Trophoblast cell (in vitro differentiated cells and primary cell): ENCODE results near the gene PIP5KL1.

Experiments used
- DNase-seq, 2 donors: peaks; one replicate each; pipeline ENCODE4 v3.0.0-alpha.2; 2016
- H2AFZ ChIP-seq: 2 replicates; pipeline ENCODE4 v1.6.1; 2013; ENCODE audit warnings: low read length, moderate library complexity, mild to moderate bottlenecking; ENCODE audit not compliant: insufficient read depth, poor library complexity
- H2AK5ac ChIP-seq: 2 replicates; pipeline ENCODE4 v1.6.1; 2013; ENCODE audit warnings: mild to moderate bottlenecking, low read length
- H2BK120ac ChIP-seq: 2 replicates; pipeline ENCODE4 v1.6.1; 2013; ENCODE audit warnings: low read length, mild to moderate bottlenecking, moderate library complexity; ENCODE audit not compliant: insufficient read depth, poor library complexity
- H2BK12ac ChIP-seq: 2 replicates; pipeline ENCODE4 v1.6.1; 2013; ENCODE audit warnings: mild to moderate bottlenecking, low read length, moderate library complexity
- H2BK5ac ChIP-seq: 2 replicates; pipeline ENCODE4 v1.6.1; 2013; ENCODE audit warnings: low read length, low read depth, moderate library complexity, mild to moderate bottlenecking; ENCODE audit not compliant: poor library complexity
- H3K14ac ChIP-seq: 2 replicates; pipeline ENCODE4 v1.6.1; 2013; ENCODE audit warnings: mild to moderate bottlenecking, low read length
- H3K18ac ChIP-seq: 2 replicates; pipeline ENCODE4 v1.6.1; 2013; ENCODE audit warnings: mild to moderate bottlenecking, low read length
- H3K23ac ChIP-seq: 2 replicates; pipeline ENCODE4 v1.6.1; 2013; ENCODE audit warnings: low read length
- H3K27ac ChIP-seq: 2 replicates; pipeline ENCODE4 v1.5.1; 2013; ENCODE audit warnings: low read depth, mild to moderate bottlenecking, inconsistent platforms, low read length, moderate library complexity
- H3K27me3 ChIP-seq: 2 replicates; pipeline ENCODE4 v1.6.1; 2013; ENCODE audit warnings: inconsistent platforms, mild to moderate bottlenecking, low read length, moderate library complexity; ENCODE audit not compliant: insufficient read depth
- H3K36me3 ChIP-seq, 2 experiments: 1 replicate in 1 of 2; 2 replicates in 1 of 2; pipeline ENCODE4 v1.6.1; 2013; ENCODE audit warnings: low read length in 2 of 2, mild to moderate bottlenecking in 2 of 2, moderate library complexity in 1 of 2; ENCODE audit not compliant: insufficient read depth in 2 of 2, control insufficient read depth in 1 of 2
- H3K4ac ChIP-seq: 2 replicates; pipeline ENCODE4 v1.6.1; 2013; ENCODE audit warnings: low read depth, mild to moderate bottlenecking, low read length, moderate library complexity
- H3K4me1 ChIP-seq, 2 experiments: 1 replicate in 1 of 2; 2 replicates in 1 of 2; pipeline ENCODE4 v1.6.1; 2013; ENCODE audit warnings: low read length in 2 of 2, mild to moderate bottlenecking in 2 of 2, moderate library complexity in 1 of 2; ENCODE audit not compliant: insufficient read depth in 2 of 2, control insufficient read depth in 1 of 2
- H3K4me2 ChIP-seq: 2 replicates; pipeline ENCODE4 v1.6.1; 2013; ENCODE audit warnings: inconsistent platforms, mild to moderate bottlenecking, low read length, moderate library complexity
- H3K4me3 ChIP-seq: 2 replicates; pipeline ENCODE4 v1.5.1; 2013; ENCODE audit warnings: mild to moderate bottlenecking, low read depth, low read length, inconsistent platforms
- H3K79me1 ChIP-seq: one replicate; pipeline ENCODE4 v1.6.1; 2013; ENCODE audit warnings: low read length
- H3K79me2 ChIP-seq: 2 replicates; pipeline ENCODE4 v1.6.1; 2013; ENCODE audit warnings: low read length, mild to moderate bottlenecking; ENCODE audit not compliant: control insufficient read depth, insufficient read depth, poor library complexity
- H3K9ac ChIP-seq: 2 replicates; pipeline ENCODE4 v1.6.1; 2013; ENCODE audit warnings: mild to moderate bottlenecking, low read length
- H3K9me3 ChIP-seq: 2 replicates; pipeline ENCODE4 v1.6.1; 2013; ENCODE audit warnings: low read depth, mild to moderate bottlenecking, control low read depth, inconsistent platforms, low read length; ENCODE audit not compliant: insufficient read depth
- H4K12ac ChIP-seq: 2 replicates; pipeline ENCODE4 v1.6.1; 2013; ENCODE audit warnings: low read depth, mild to moderate bottlenecking, low read length, moderate library complexity
- H4K8ac ChIP-seq: 2 replicates; pipeline ENCODE4 v1.6.1; 2013; ENCODE audit warnings: low read depth, mild to moderate bottlenecking, low read length, moderate library complexity
- H4K91ac ChIP-seq: one replicate; pipeline ENCODE4 v1.6.1; 2013; ENCODE audit warnings: low read depth, mild to moderate bottlenecking, low read length, moderate library complexity
- WGBS: extraction: QIAGEN DNeasy Blood & Tissue Kit; methylation state at CpG from one replicate; pipeline ENCODE4 v1.1.7; 2013; ENCODE audit warnings: missing lambda C conversion rate; ENCODE audit not compliant: insufficient read length, insufficient coverage; ENCODE audit errors: extremely low coverage; 5-methylcytosine and 5-hydroxymethylcytosine counted together

PIP5KL1 gene

DNA sequence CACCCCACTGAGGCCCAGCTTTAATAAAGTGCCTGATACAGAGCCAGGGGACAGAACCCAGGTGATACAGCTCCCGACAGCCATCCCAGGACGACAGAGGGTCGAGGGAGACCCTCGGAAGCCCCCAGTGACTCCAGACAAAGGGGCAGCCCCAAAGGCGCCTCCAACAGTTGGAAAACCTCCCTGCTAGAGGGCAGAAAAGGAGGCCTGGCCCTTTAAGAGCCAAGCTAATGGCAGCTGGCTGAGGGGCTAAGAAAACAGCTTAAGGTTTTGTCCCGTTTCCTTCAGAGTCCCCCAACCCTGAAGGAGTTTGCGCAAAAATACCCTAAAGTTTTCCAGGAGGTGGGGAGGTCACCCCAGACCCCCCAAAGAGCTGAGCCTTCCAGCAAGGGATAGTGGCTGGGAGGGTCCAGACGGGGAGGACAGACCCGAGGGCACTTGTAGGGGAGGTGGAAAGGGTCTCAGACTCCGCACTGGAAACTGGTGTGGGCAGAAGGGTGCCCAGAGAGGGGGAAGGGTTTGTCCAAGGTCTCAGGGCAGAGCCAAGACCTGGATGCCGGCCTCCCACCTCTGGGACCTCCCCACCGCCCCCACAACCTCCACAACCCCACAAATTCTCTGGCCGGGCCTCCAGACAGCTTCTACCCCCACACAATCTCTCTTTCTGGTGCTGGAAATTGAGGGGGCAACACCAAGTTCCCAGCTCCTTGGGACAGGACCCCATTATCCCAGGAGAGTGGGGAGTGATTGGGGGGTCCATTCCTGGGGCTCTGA is 44.9 kb downstream of the PIP5KL1 start:
- no peak overlapping the region for H4K91ac ChIP-seq
- H3K4ac ChIP-seq, result no peak overlapping the region
- H3K23ac ChIP-seq, result no peak overlapping the region
- H3K18ac ChIP-seq, result no peak overlapping the region
- H3K14ac ChIP-seq, result no peak overlapping the region
- H3K4me3 ChIP-seq, result no peak overlapping the region
- no peak overlapping the region for H4K12ac ChIP-seq
- no peak overlapping the region for H2BK5ac ChIP-seq
- no CpG with 5 or more reads among the region's 13 CpGs for WGBS
- no peak overlapping the region for H4K8ac ChIP-seq
- no peak overlapping the region for H3K4me2 ChIP-seq
- H2AK5ac ChIP-seq, result no peak overlapping the region
- H2BK12ac ChIP-seq, result no peak overlapping the region
- H3K9me3 ChIP-seq, result peaks cover 1% of the 10 kb centered on the region
- H3K36me3 ChIP-seq, result peaks cover 19 to 24% of the 10 kb centered on the region in 2 experiments
- no peak overlapping the region for H3K9ac ChIP-seq
- H3K79me1 ChIP-seq, result no peaks in the 10 kb centered on the region
- H3K79me2 ChIP-seq, result no peaks in the 10 kb centered on the region
- no peak overlapping the region for H2AFZ ChIP-seq
- H3K4me1 ChIP-seq, result no peaks in the 10 kb centered on the region
- DNase-seq, result no peak
- no peak overlapping the region for H3K27ac ChIP-seq
- no peaks in the 10 kb centered on the region for H3K27me3 ChIP-seq
- H2BK120ac ChIP-seq, result no peak overlapping the region

DNA sequence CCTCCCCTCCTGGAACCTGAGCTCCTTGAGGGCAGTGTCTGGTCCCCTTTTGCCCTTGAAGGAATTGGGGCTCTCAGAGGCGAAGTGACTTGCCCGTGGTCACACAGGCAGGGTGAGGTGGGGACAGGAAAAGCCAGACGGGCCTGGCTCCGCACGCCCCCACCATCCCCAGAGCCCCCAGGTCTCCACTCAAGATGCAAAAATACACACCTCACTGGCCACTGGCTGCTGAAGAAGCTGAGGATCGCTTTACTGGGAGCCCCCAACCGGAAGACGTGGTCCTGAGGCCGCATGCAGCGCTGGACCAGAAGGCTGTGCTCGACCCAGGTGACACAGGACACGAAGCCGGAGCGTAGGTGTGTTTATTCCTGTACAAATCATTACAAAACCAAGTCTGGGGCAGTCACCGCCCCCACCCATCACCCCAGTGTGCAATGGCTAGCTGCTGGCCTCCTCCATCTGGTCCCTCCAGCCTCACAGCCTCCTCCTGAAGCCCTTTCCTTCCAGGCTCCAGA is 45.5 kb downstream of the PIP5KL1 start:
- no peak overlapping the region for H2AK5ac ChIP-seq
- no peak overlapping the region for H3K27ac ChIP-seq
- no peaks in the 10 kb centered on the region for H3K79me1 ChIP-seq
- H3K14ac ChIP-seq, result no peak overlapping the region
- no peak overlapping the region for H3K4me2 ChIP-seq
- no peak overlapping the region for H4K91ac ChIP-seq
- H3K79me2 ChIP-seq, result no peaks in the 10 kb centered on the region
- H3K4me1 ChIP-seq, result no peaks in the 10 kb centered on the region
- H3K18ac ChIP-seq, result no peak overlapping the region
- no peak overlapping the region for H3K23ac ChIP-seq
- no peak overlapping the region for H2BK12ac ChIP-seq
- H3K4ac ChIP-seq, result no peak overlapping the region
- WGBS, result no CpG with 5 or more reads among the region's 15 CpGs
- no peak overlapping the region for H4K12ac ChIP-seq
- H3K27me3 ChIP-seq, result no peaks in the 10 kb centered on the region
- no peak overlapping the region for H3K9ac ChIP-seq
- no peak overlapping the region for H4K8ac ChIP-seq
- H2BK120ac ChIP-seq, result no peak overlapping the region
- DNase-seq, result no peak
- no peak overlapping the region for H2BK5ac ChIP-seq
- no peak overlapping the region for H2AFZ ChIP-seq
- peaks cover 1% of the 10 kb centered on the region for H3K9me3 ChIP-seq
- H3K36me3 ChIP-seq, result peaks cover 12 to 17% of the 10 kb centered on the region in 2 experiments
- H3K4me3 ChIP-seq, result no peak overlapping the region

DNA sequence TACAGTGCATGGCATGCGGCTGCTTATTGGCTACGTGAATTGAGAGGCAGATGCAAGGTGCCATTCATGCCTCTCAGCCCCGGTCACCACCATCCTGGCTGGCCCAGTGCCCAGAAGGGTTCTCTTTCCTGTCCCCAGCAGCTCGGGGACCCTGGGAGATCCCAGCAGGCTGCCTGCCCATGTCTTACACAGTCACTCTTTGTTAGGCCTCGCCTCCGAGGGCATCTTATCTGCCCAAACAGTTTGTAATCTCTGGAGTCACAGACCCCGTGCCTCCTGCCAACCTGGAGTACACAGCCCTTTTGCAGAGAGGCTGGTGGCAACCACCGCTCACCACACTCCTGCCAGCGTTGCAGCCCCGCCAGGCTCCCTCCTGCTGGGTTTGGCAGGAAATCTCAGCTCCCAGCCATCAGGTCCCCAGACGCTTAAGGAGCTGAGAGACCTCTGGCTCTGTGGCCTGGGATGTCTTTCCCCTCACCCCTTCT is 46.1 kb downstream of the PIP5KL1 start:
- H2AK5ac ChIP-seq, result no peak overlapping the region
- H4K8ac ChIP-seq, result no peak overlapping the region
- peaks cover 12 to 14% of the 10 kb centered on the region in 2 experiments for H3K36me3 ChIP-seq
- no peak overlapping the region for H2AFZ ChIP-seq
- no CpG with 5 or more reads among the region's 11 CpGs for WGBS
- H4K91ac ChIP-seq, result no peak overlapping the region
- H3K9me3 ChIP-seq, result peaks cover 1% of the 10 kb centered on the region
- H3K18ac ChIP-seq, result no peak overlapping the region
- no peak overlapping the region for H4K12ac ChIP-seq
- no peak overlapping the region for H2BK12ac ChIP-seq
- no peaks in the 10 kb centered on the region for H3K79me1 ChIP-seq
- H3K27ac ChIP-seq, result no peak overlapping the region
- no peak for DNase-seq
- no peak overlapping the region for H3K4me2 ChIP-seq
- no peak overlapping the region for H2BK120ac ChIP-seq
- no peak overlapping the region for H3K4ac ChIP-seq
- H3K4me1 ChIP-seq, result no peaks in the 10 kb centered on the region
- H2BK5ac ChIP-seq, result no peak overlapping the region
- H3K9ac ChIP-seq, result no peak overlapping the region
- no peak overlapping the region for H3K14ac ChIP-seq
- H3K4me3 ChIP-seq, result no peak overlapping the region
- no peaks in the 10 kb centered on the region for H3K79me2 ChIP-seq
- H3K27me3 ChIP-seq, result no peaks in the 10 kb centered on the region
- no peak overlapping the region for H3K23ac ChIP-seq

DNA sequence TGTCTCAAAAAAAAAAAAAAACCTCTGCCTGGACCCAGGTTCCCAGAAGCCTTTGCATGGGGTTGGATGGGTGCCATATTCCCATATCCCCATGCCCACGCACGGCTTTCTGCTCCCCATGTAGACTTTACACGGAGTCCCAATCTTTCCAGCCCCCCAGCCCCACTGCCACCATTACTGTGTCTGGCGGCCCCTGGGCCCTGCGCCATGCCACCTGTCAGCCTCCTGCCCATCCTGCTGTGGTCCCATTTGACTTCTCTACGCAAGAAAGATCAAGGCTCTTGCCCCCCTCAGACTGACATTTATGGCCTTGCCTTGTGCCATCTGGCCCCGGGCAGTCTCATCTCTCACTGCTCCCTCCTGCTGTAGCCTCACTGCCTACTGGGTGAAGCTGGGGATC is 46.6 kb downstream of the PIP5KL1 start:
- Histone ChIP-seq H3K79me1 (no peaks in the 10 kb centered on the region), H3K4me3 (no peak overlapping the region), H2AK5ac (no peak overlapping the region), H2BK120ac (no peak overlapping the region), H2BK5ac (no peak overlapping the region), H3K14ac (no peak overlapping the region), H3K27ac (no peak overlapping the region), H3K18ac (no peak overlapping the region), H3K23ac (no peak overlapping the region), H3K36me3 (peaks cover 12 to 14% of the 10 kb centered on the region in 2 experiments), H4K12ac (no peak overlapping the region), H2AFZ (no peak overlapping the region), H4K91ac (no peak overlapping the region), H3K4me2 (no peak overlapping the region), H3K9me3 (peaks cover 1% of the 10 kb centered on the region), H3K27me3 (no peaks in the 10 kb centered on the region), H3K79me2 (no peaks in the 10 kb centered on the region), H4K8ac (no peak overlapping the region), H3K4ac (no peak overlapping the region), H3K4me1 (no peaks in the 10 kb centered on the region), H2BK12ac (no peak overlapping the region), H3K9ac (no peak overlapping the region)
- no CpG with 5 or more reads among the region's 7 CpGs for WGBS
- no peak for DNase-seq
